OCI-LY7 (cell line): Measurements from ENCODE around the gene SCGB1D1. TPM values are rescaled to one million over a fixed set of nuclear protein-coding genes. Genes with fewer than 3 reads are reported as not detected.

Experiments used
- BruUV-seq: library from RNA; stranded (reverse); fragments of 400-500 nt; replicated peaks from 2 replicates; lab custom pipeline; 2021; lab: Mats Ljungman, UMichigan
- CTCF ChIA-PET: fragments of 300-600 bp; sonication (Branson Sonifier 250); formaldehyde crosslinking; loops from one replicate; lab custom pipeline; 2022; ENCODE audit warnings: antibody characterized with exemption; ENCODE audit not compliant: unreplicated experiment; lab: Charles Lee
- POLR2A ChIA-PET: fragments of 300-600 bp; sonication (Branson Sonifier 250); formaldehyde crosslinking; loops from one replicate; lab custom pipeline; 2022; ENCODE audit warnings: antibody characterized with exemption; lab: Charles Lee
- DNase-seq: peaks from one replicate; pipeline ENCODE4 v3.0.0-alpha.2; 2015; ENCODE audit warnings: low spot score
- H2AFZ ChIP-seq: fragments of 200-600 bp; sonication (generic), shearing (Covaris generic); 2 replicates; pipeline ENCODE4 v1.6.1; 2014; ENCODE audit warnings: mild to moderate bottlenecking, antibody characterized with exemption, low read length, moderate library complexity
- H3K27ac ChIP-seq: fragments of 200-600 bp; sonication (generic); 2 replicates; pipeline ENCODE4 v1.5.1; 2014; ENCODE audit warnings: mixed run types, low read depth, mild to moderate bottlenecking, moderate library complexity, low read length, inconsistent platforms; ENCODE audit not compliant: poor library complexity, severe bottlenecking
- H3K36me3 ChIP-seq: fragments of 200-600 bp; sonication (generic); 2 replicates; pipeline ENCODE4 v1.6.1; 2014; ENCODE audit warnings: mild to moderate bottlenecking, antibody characterized with exemption, low read length, moderate library complexity, mixed read lengths; ENCODE audit not compliant: insufficient read depth
- H3K4me1 ChIP-seq: fragments of 200-600 bp; sonication (generic); 2 replicates; pipeline ENCODE4 v1.5.1; 2014; ENCODE audit warnings: mild to moderate bottlenecking, low read length; ENCODE audit not compliant: insufficient read depth, poor library complexity, severe bottlenecking
- H3K4me2 ChIP-seq: fragments of 200-600 bp; sonication (generic); 2 replicates; pipeline ENCODE4 v1.6.1; 2014; ENCODE audit warnings: mild to moderate bottlenecking, low read length
- H3K4me3 ChIP-seq: fragments of 200-600 bp; sonication (generic); 2 replicates; pipeline ENCODE4 v1.5.1; 2014; ENCODE audit warnings: mild to moderate bottlenecking, low read depth, low read length; ENCODE audit not compliant: poor library complexity, severe bottlenecking
- H3K79me2 ChIP-seq: fragments of 200-600 bp; sonication (generic); 2 replicates; pipeline ENCODE4 v1.6.1; 2016; ENCODE audit warnings: low read depth, mild to moderate bottlenecking, low read length, moderate library complexity, mixed read lengths; ENCODE audit not compliant: insufficient read depth
- H3K9me2 ChIP-seq: fragments of 200-600 bp; sonication (generic); 2 replicates; pipeline ENCODE4 v1.6.1; 2016; ENCODE audit warnings: mild to moderate bottlenecking, low read length, mixed read lengths; ENCODE audit not compliant: insufficient read depth
- H3K9me3 ChIP-seq: fragments of 200-600 bp; sonication (generic); 2 replicates; pipeline ENCODE4 v1.6.1; 2014; ENCODE audit warnings: mild to moderate bottlenecking, mixed run types, low read length, mixed read lengths
- H4K20me1 ChIP-seq: fragments of 200-600 bp; sonication (generic); 2 replicates; pipeline ENCODE4 v1.6.1; 2014; ENCODE audit warnings: mild to moderate bottlenecking, antibody characterized with exemption, low read length, moderate library complexity, mixed read lengths; ENCODE audit not compliant: insufficient read depth
- EZH2phosphoT487 ChIP-seq: fragments of 200-600 bp; sonication (generic); IDR thresholded peaks from 2 replicates; pipeline ENCODE4 v1.6.1; 2018; ENCODE audit warnings: low read depth, borderline replicate concordance, mild to moderate bottlenecking, mixed run types, antibody characterized with exemption, low read length, moderate library complexity, mixed read lengths
- intact Hi-C: fragments of 100-400 bp; cut with micrococcal nuclease; formaldehyde crosslinking; loops from one replicate; pipeline ENCODE4 v1.10.0; 2022; ENCODE audit not compliant: unreplicated experiment
- total RNA-seq, 2 experiments: library from RNA; depleted of rRNA in 1 of 2; stranded (reverse); fragments of >200 nt in 1 of 2; shearing (Covaris generic) in 1 of 2; gene quantifications; 2 replicates each; pipeline ENCODE4 v1.2.3, GENCODE V29; 2014 to 2022
- TF ChIP-seq, protein P1 (sequence below): fragments of 200-600 bp; sonication (generic); conservative IDR thresholded peaks from 2 replicates; pipeline ENCODE4 v1.5.1; 2014; ENCODE audit warnings: mild to moderate bottlenecking, antibody characterized with exemption, low read length, moderate library complexity, mixed read lengths

The SCGB1D1 gene
- total RNA-seq, 2 experiments from 2014 or later, result not detected

DNA sequence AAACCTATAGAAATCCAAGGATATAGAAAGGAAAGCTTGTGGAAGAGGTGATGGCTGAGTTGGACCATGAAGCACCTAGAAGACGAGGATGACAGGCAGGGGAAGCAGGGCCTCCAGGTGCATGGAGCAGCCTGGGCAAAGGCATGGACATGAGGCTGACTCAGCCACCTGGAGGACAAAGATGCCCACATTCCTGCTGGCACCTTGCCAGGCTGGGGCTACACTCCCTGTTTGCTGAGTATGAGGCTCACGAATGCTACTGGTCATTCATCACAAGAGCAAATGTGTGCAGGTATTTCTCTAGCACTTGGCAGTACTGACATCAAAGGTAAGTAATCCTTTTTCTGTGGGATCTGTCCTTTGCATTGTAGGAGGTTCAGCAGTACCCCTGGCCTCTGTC is 11.4 kb downstream of the SCGB1D1 start:
- Histone ChIP-seq H2AFZ (no peak overlapping the region), H3K79me2 (no peaks in the 10 kb centered on the region), H3K9me3 (no peaks in the 10 kb centered on the region), H3K27ac (no peak overlapping the region), H3K36me3 (no peaks in the 10 kb centered on the region), H3K4me3 (no peak overlapping the region), H3K9me2 (no peaks in the 10 kb centered on the region), H3K4me2 (no peak overlapping the region), H3K4me1 (peaks cover 27% of the 10 kb centered on the region), H4K20me1 (no peaks in the 10 kb centered on the region)
- no TSS peak for BruUV-seq
- intact Hi-C loops, result no loop called here
- no peak for TF ChIP-seq EZH2phosphoT487
- TF ChIP-seq, protein P1, sequence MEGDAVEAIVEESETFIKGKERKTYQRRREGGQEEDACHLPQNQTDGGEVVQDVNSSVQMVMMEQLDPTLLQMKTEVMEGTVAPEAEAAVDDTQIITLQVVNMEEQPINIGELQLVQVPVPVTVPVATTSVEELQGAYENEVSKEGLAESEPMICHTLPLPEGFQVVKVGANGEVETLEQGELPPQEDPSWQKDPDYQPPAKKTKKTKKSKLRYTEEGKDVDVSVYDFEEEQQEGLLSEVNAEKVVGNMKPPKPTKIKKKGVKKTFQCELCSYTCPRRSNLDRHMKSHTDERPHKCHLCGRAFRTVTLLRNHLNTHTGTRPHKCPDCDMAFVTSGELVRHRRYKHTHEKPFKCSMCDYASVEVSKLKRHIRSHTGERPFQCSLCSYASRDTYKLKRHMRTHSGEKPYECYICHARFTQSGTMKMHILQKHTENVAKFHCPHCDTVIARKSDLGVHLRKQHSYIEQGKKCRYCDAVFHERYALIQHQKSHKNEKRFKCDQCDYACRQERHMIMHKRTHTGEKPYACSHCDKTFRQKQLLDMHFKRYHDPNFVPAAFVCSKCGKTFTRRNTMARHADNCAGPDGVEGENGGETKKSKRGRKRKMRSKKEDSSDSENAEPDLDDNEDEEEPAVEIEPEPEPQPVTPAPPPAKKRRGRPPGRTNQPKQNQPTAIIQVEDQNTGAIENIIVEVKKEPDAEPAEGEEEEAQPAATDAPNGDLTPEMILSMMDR, result no peak
- POLR2A ChIA-PET, result no interaction called here
- no peak for DNase-seq
- CTCF ChIA-PET, result no interaction called here

DNA sequence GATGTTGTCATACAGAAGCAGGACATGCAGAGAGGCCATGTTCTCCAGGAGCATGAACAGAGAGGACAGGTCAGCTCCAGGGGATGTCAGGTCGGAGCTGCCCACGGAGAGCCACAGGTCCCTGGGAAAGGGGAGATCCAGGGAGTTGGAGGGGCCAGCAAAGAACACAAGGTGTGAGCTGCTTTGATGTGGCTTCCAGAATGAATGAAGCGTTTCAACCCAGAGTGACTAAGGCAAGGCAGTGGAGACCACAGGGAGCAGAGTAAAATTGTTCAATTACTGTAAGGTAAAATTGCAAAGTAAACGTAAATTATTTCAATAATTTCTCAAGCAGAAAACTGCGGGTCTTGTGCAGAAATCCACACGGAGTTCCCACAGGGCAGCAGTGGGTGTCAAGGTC is 12.9 kb downstream of the SCGB1D1 start:
- Histone ChIP-seq H3K4me2 (no peak overlapping the region), H4K20me1 (no peaks in the 10 kb centered on the region), H3K4me3 (no peak overlapping the region), H3K36me3 (no peaks in the 10 kb centered on the region), H3K27ac (no peak overlapping the region), H3K9me3 (no peaks in the 10 kb centered on the region), H3K4me1 (peaks cover 35% of the 10 kb centered on the region), H3K9me2 (no peaks in the 10 kb centered on the region), H3K79me2 (no peaks in the 10 kb centered on the region), H2AFZ (no peak overlapping the region)
- no TSS peak for BruUV-seq
- ChIA-PET CTCF (no interaction called here), POLR2A (no interaction called here)
- intact Hi-C loops, result no loop called here
- TF ChIP-seq, protein P1, result no peak
- TF ChIP-seq EZH2phosphoT487, result no peak
- DNase-seq, result no peak

DNA sequence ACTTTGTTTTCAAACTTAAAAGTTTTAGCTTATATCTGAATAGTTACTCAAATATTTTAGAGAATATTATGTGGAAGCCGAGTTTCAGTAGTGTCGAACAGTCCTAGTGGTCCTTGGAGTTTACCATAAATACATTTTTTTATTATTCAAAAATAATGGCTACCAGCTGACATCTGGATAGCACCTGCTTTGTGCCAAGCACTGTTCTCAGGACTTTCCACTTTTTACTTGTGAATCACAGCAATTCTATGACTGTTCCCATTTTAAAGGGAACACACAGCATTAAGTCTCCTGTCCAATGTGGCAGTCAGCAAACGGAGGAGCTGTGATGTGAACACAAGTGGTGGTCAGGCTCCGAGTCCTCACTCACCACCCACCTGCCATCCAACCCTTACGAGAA is 14.4 kb downstream of the SCGB1D1 start:
- Histone ChIP-seq H2AFZ (no peak overlapping the region), H3K27ac (no peak overlapping the region), H4K20me1 (no peaks in the 10 kb centered on the region), H3K9me3 (no peaks in the 10 kb centered on the region), H3K4me1 (peaks cover 42% of the 10 kb centered on the region), H3K4me3 (no peak overlapping the region), H3K4me2 (no peak overlapping the region), H3K36me3 (no peaks in the 10 kb centered on the region), H3K9me2 (no peaks in the 10 kb centered on the region), H3K79me2 (no peaks in the 10 kb centered on the region)
- no peak for DNase-seq
- TF ChIP-seq EZH2phosphoT487, result no peak
- TF ChIP-seq, protein P1, result no peak
- intact Hi-C loops, result no loop called here
- CTCF ChIA-PET, result no interaction called here
- no TSS peak for BruUV-seq
- POLR2A ChIA-PET, result interaction anchor here (0.6 to 1.1 kb wide), 2 partner anchors 14 to 138 kb away, joined by 3 to 4 read pairs; no protein-coding TSS in a partner anchor
